Measurements from ENCODE around the gene IPO11. TPM values are rescaled to one million over a fixed set of nuclear protein-coding genes. Genes with fewer than 3 reads are reported as not detected.

The IPO11 gene
- total and polyA plus RNA-seq, 9 donors, result 10.4 to 40.3 (median 24.6) TPM

DNA sequence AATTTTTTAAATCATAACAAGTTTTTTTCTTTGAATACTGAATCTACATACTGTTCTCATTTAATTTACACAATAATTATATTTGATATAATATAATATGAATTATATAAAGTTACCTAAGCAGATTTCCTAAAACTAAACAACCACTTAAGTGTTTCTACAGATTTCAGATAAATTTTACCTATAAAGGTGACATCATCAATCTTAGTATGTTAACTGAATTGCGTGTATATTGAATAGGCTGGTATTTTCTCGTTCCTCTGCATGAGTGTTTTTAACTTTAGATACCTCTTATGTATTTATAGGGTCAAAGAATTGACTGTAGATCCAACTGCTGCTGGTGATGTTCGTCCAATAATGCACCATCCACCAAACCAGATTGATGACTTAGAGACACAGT is 39.2 kb upstream of the IPO11 start:
- Histone ChIP-seq H3K9me3 (no peaks in the 10 kb centered on the region), H3K4me1 (ENCODE audit: insufficient read depth) (no peaks in the 10 kb centered on the region), H3K27me3 (no peaks in the 10 kb centered on the region), H3K27ac (no peak overlapping the region), H3K4me3 (no peak overlapping the region), H3K36me3 (no peaks in the 10 kb centered on the region)
- TF ChIP-seq EP300 (IDR thresholded peaks at IDR 0.05) (no peak), POLR2A (IDR thresholded peaks at IDR 0.05) (no peak)
- TF ChIP-seq, protein P1, sequence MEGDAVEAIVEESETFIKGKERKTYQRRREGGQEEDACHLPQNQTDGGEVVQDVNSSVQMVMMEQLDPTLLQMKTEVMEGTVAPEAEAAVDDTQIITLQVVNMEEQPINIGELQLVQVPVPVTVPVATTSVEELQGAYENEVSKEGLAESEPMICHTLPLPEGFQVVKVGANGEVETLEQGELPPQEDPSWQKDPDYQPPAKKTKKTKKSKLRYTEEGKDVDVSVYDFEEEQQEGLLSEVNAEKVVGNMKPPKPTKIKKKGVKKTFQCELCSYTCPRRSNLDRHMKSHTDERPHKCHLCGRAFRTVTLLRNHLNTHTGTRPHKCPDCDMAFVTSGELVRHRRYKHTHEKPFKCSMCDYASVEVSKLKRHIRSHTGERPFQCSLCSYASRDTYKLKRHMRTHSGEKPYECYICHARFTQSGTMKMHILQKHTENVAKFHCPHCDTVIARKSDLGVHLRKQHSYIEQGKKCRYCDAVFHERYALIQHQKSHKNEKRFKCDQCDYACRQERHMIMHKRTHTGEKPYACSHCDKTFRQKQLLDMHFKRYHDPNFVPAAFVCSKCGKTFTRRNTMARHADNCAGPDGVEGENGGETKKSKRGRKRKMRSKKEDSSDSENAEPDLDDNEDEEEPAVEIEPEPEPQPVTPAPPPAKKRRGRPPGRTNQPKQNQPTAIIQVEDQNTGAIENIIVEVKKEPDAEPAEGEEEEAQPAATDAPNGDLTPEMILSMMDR (IDR thresholded peaks at IDR 0.05), result no peak
- intact Hi-C loops (cut with DNase I), result no loop called here
- 97 to 98% (median 98%) methylated on average over 3 of the region's 3 CpGs for WGBS, 3 donors
- DNase-seq, result no peak

DNA sequence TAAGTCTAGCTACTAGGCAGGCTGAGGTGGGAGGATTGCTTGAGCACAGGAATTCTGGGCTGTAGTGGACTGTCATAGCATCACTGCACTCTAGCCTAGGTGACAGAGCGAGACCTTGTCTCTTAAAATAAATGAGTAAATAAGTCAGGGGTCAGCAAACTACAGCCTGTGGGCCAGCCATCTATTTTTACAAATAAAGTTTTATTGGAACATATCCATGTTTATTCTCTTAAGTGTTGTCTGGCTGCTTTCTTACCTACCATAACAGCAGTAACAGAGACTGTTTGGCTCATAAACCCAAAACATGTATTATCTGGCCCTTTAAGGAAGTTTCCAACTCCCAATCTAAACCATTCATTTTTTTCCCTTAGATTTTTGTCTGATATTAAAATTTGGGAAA is 38.5 kb upstream of the IPO11 start:
- TF ChIP-seq EP300 (IDR thresholded peaks at IDR 0.05) (no peak), POLR2A (IDR thresholded peaks at IDR 0.05) (no peak)
- TF ChIP-seq, protein P1 (IDR thresholded peaks at IDR 0.05), result no peak
- WGBS, 3 donors, result 96 to 100% (median 100%) methylated on average over 1 of the region's 1 CpG
- Histone ChIP-seq H3K9me3 (no peaks in the 10 kb centered on the region), H3K4me3 (no peak overlapping the region), H3K27me3 (no peaks in the 10 kb centered on the region), H3K36me3 (no peaks in the 10 kb centered on the region), H3K27ac (no peak overlapping the region), H3K4me1 (ENCODE audit: insufficient read depth) (no peaks in the 10 kb centered on the region)
- intact Hi-C loops (cut with DNase I), result no loop called here
- no peak for DNase-seq

DNA sequence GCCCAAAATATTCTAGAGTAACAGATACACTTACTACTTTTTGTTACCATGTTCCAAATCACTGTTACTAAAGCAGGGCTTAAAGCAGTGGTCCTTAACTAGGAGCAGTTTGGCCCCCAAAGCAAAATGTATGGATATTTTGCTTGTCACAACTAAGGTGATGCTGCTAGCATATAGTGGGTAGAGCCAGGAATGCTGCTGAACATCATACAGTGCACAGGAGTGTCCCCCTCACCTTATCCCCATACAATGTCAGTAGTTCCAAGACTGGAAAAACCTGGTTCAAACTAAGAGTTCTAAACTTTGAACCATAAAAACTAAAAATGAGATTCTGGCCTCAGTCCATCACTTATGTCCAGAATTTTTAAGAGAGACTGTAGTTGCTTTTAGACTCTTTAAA is 36.9 kb upstream of the IPO11 start:
- Histone ChIP-seq H3K36me3 (no peaks in the 10 kb centered on the region), H3K4me3 (no peak overlapping the region), H3K4me1 (ENCODE audit: insufficient read depth) (no peaks in the 10 kb centered on the region), H3K27me3 (no peaks in the 10 kb centered on the region), H3K27ac (no peak overlapping the region), H3K9me3 (no peaks in the 10 kb centered on the region)
- TF ChIP-seq POLR2A (IDR thresholded peaks at IDR 0.05) (no peak), EP300 (IDR thresholded peaks at IDR 0.05) (no peak)
- TF ChIP-seq, protein P1 (IDR thresholded peaks at IDR 0.05), result no peak
- no peak for DNase-seq
- intact Hi-C loops (cut with DNase I), result no loop called here

DNA sequence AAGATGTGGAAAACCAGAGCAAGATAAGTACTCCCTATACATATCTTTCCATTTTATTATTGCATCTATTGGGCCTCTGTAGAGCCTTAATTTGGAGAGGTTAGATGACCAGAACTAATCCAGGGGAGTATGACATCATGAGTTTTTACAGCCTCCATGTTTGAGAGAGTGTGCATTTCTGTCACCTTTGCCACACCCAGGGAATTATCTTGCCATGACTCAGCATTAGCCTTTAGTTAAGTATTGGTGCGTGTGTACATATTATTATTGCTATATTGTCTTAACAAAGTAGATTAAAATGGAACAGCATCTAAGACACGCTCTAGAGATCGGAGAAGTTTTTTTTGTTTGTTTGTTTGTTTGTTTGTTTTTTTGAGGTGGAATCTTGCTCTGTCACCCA is 36.5 kb upstream of the IPO11 start:
- H3K27me3 ChIP-seq, result no peaks in the 10 kb centered on the region
- H3K4me1 ChIP-seq (ENCODE audit: insufficient read depth), result no peaks in the 10 kb centered on the region
- H3K27ac ChIP-seq, result no peak overlapping the region
- intact Hi-C loops (cut with DNase I), result no loop called here
- H3K4me3 ChIP-seq, result no peak overlapping the region
- 92 to 98% (median 98%) methylated on average over 3 of the region's 3 CpGs for WGBS, 3 donors
- H3K9me3 ChIP-seq, result no peaks in the 10 kb centered on the region
- no peak for TF ChIP-seq EP300 (IDR thresholded peaks at IDR 0.05)
- TF ChIP-seq POLR2A (IDR thresholded peaks at IDR 0.05), result no peak
- TF ChIP-seq, protein P1 (IDR thresholded peaks at IDR 0.05), result no peak
- no peaks in the 10 kb centered on the region for H3K36me3 ChIP-seq
- DNase-seq, result no peak

GRCh38 chr5:62385131-62385530 is 27.4 kb upstream of the IPO11 start:
- DNase-seq, result no peak
- Histone ChIP-seq H3K27ac (no peak overlapping the region), H3K4me1 (ENCODE audit: insufficient read depth) (no peaks in the 10 kb centered on the region), H3K4me3 (no peak overlapping the region), H3K27me3 (no peaks in the 10 kb centered on the region), H3K36me3 (no peaks in the 10 kb centered on the region), H3K9me3 (no peaks in the 10 kb centered on the region)
- 78 to 95% (median 93%) methylated on average over 4 of the region's 4 CpGs for WGBS, 3 donors
- intact Hi-C loops (cut with DNase I), result no loop called here
- TF ChIP-seq POLR2A (IDR thresholded peaks at IDR 0.05) (no peak), EP300 (IDR thresholded peaks at IDR 0.05) (no peak)
- TF ChIP-seq, protein P1 (IDR thresholded peaks at IDR 0.05), result no peak

Measured in ovary (tissue), 9 donors.